Measurements from ENCODE around the gene SPATA9. TPM values are rescaled to one million over a fixed set of nuclear protein-coding genes. Genes with fewer than 3 reads are reported as not detected.

The SPATA9 gene
- total RNA-seq, 1 experiment from 2014 or later = 1.5 TPM

GRCh38 chr5:95684361-95684760 is 1.6 kb upstream of the SPATA9 start:
- no peak for DNase-seq (ENCODE audit: low read depth)

GRCh38 chr5:95673081-95673480 is 9.7 kb downstream of the SPATA9 start:
- no peak for DNase-seq (ENCODE audit: low read depth)

- DNase-seq (ENCODE audit: low read depth) = no peak
Observed at GRCh38 chr5:95672641-95673040, 10.2 kb downstream of the SPATA9 start.

- DNase-seq (ENCODE audit: low read depth) = no peak
Observed at GRCh38 chr5:95671826-95672225, 11.0 kb downstream of the SPATA9 start.

- no peak for DNase-seq (ENCODE audit: low read depth)
Observed at GRCh38 chr5:95670568-95670967, 12.2 kb downstream of the SPATA9 start.

GRCh38 chr5:95669985-95670384 is 12.8 kb downstream of the SPATA9 start:
- DNase-seq (ENCODE audit: low read depth) = no peak

- DNase-seq (ENCODE audit: low read depth) = peak; percentile 93
Observed at GRCh38 chr5:95669540-95669939, 13.3 kb downstream of the SPATA9 start.

GRCh38 chr5:95668728-95669127 is 14.1 kb downstream of the SPATA9 start:
- peak; percentile 16 for DNase-seq (ENCODE audit: low read depth)

- DNase-seq (ENCODE audit: low read depth) = no peak
Observed at GRCh38 chr5:95668216-95668615, 14.6 kb downstream of the SPATA9 start.

GRCh38 chr5:95667678-95668077 is 15.1 kb downstream of the SPATA9 start:
- DNase-seq (ENCODE audit: low read depth) = no peak

- no peak for DNase-seq (ENCODE audit: low read depth)
Observed at GRCh38 chr5:95667061-95667618, 15.7 kb downstream of the SPATA9 start.

- peak; percentile 16 for DNase-seq (ENCODE audit: low read depth)
Observed at GRCh38 chr5:95664204-95664786, 18.5 kb downstream of the SPATA9 start.

GRCh38 chr5:95662946-95663345 is 19.8 kb downstream of the SPATA9 start:
- DNase-seq (ENCODE audit: low read depth) = no peak

GRCh38 chr5:95660060-95660459 is 22.7 kb downstream of the SPATA9 start:
- DNase-seq (ENCODE audit: low read depth) = no peak

GRCh38 chr5:95655575-95655974 is 27.2 kb downstream of the SPATA9 start:
- no peak for DNase-seq (ENCODE audit: low read depth)

GRCh38 chr5:95654196-95654595 is 28.6 kb downstream of the SPATA9 start:
- DNase-seq (ENCODE audit: low read depth) = no peak

GRCh38 chr5:95652849-95653248 is 29.9 kb downstream of the SPATA9 start:
- no peak for DNase-seq (ENCODE audit: low read depth)

GRCh38 chr5:95649842-95650620 is 32.8 kb downstream of the SPATA9 start:
- no peak for DNase-seq (ENCODE audit: low read depth)

GRCh38 chr5:95649274-95649673 is 33.5 kb downstream of the SPATA9 start:
- no peak for DNase-seq (ENCODE audit: low read depth)

- DNase-seq (ENCODE audit: low read depth) = peak; percentile 10
Observed at GRCh38 chr5:95647886-95648860, 34.6 kb downstream of the SPATA9 start.

GRCh38 chr5:95646569-95647431 is 36.0 kb downstream of the SPATA9 start, which contains the start of gene RFESD:
RFESD (plus strand) TSS chr5:95646777; CDS start chr5:95652272, 5,495 bp downstream.
- peak; percentile 98 for DNase-seq (ENCODE audit: low read depth)

All from Daoy (cell line).